Common myeloid progenitor, CD34-positive (primary cell): ENCODE data around the gene CHD6.

Source experiments
- CTCF ChIA-PET: fragments of 350-600 bp; sonication (Branson Sonifier 250); formaldehyde crosslinking; loops from one replicate; lab custom pipeline; 2021; ENCODE audit warnings: antibody characterized with exemption; lab: Charles Lee
- POLR2A ChIA-PET: fragments of 350-600 bp; sonication (Branson Sonifier 250); formaldehyde crosslinking; loops from one replicate; lab custom pipeline; 2021; ENCODE audit warnings: antibody characterized with exemption; lab: Charles Lee
- DNase-seq, 3 donors: peaks; one replicate each; pipeline versions ENCODE4 v3.0.0 to v3.0.0-alpha.2; 2013
- H3K27ac ChIP-seq, 2 experiments: 1 replicate in 1 of 2; 2 replicates in 1 of 2; pipeline ENCODE4 v1.7.0; 2013; ENCODE audit warnings: inconsistent platforms in 2 of 2, low read length in 2 of 2, mild to moderate bottlenecking in 2 of 2, low read depth in 1 of 2, moderate library complexity in 1 of 2; ENCODE audit not compliant: severe bottlenecking in 2 of 2, insufficient read depth in 1 of 2, poor library complexity in 1 of 2
- H3K27me3 ChIP-seq, 5 experiments: replicated peaks in 2 of 5; 1 replicate in 3 of 5; 2 replicates in 2 of 5; pipeline versions ENCODE4 v1.6.1 to v1.7.0; 2013; ENCODE audit warnings: low read length in 4 of 5, mild to moderate bottlenecking in 2 of 5, moderate library complexity in 2 of 5, inconsistent platforms in 1 of 5; ENCODE audit not compliant: insufficient read depth in 5 of 5, control insufficient read depth in 4 of 5
- H3K36me3 ChIP-seq, 4 experiments: 1 replicate in 2 of 4; 2 replicates in 2 of 4; pipeline versions ENCODE4 v1.6.1 to v1.7.0; 2013; ENCODE audit warnings: low read length in 3 of 4, control low read depth in 1 of 4, mild to moderate bottlenecking in 1 of 4; ENCODE audit not compliant: control insufficient read depth in 4 of 4, insufficient read depth in 4 of 4
- H3K4me1 ChIP-seq, 4 experiments: 1 replicate in 3 of 4; 2 replicates in 1 of 4; pipeline versions ENCODE4 v1.6.1 to v1.7.1; 2013; ENCODE audit warnings: low read length in 3 of 4, mild to moderate bottlenecking in 3 of 4, control low read depth in 1 of 4, inconsistent platforms in 1 of 4, moderate library complexity in 1 of 4; ENCODE audit not compliant: control insufficient read depth in 4 of 4, insufficient read depth in 4 of 4; ENCODE audit errors: control extremely low read depth in 1 of 4
- H3K4me3 ChIP-seq, 7 experiments: 1 replicate in 4 of 7; 2 replicates in 3 of 7; pipeline versions ENCODE4 v1.5.1 to v1.7.0; 2013; ENCODE audit warnings: mild to moderate bottlenecking in 7 of 7, low read length in 6 of 7, moderate library complexity in 6 of 7, inconsistent platforms in 2 of 7, low read depth in 2 of 7, control low read depth in 1 of 7; ENCODE audit not compliant: insufficient read depth in 4 of 7, control insufficient read depth in 1 of 7; ENCODE audit errors: extremely low read depth in 1 of 7
- H3K9me3 ChIP-seq, 5 experiments: 1 replicate in 4 of 5; 2 replicates in 1 of 5; pipeline versions ENCODE4 v1.6.1 to v1.7.1; 2013; ENCODE audit warnings: low read length in 4 of 5, mild to moderate bottlenecking in 2 of 5, inconsistent platforms in 1 of 5, low read depth in 1 of 5, moderate library complexity in 1 of 5; ENCODE audit not compliant: control insufficient read depth in 4 of 5, insufficient read depth in 2 of 5; ENCODE audit errors: control extremely low read depth in 1 of 5
- WGBS: methylation state at CpG from one replicate; pipeline ENCODE4 v1.1.5; 2013; ENCODE audit not compliant: insufficient coverage; 5-methylcytosine and 5-hydroxymethylcytosine counted together

Gene CHD6

GRCh38 chr20:41654292-41654691 is 36.1 kb upstream of the CHD6 start:
- no peak overlapping the region for H3K4me3 ChIP-seq
- peaks cover 0 to 2% (median 0%) of the 10 kb centered on the region in 5 experiments for H3K27me3 ChIP-seq
- DNase-seq = no peak
- H3K27ac ChIP-seq = no peak overlapping the region
- CTCF ChIA-PET = no interaction called here
- H3K9me3 ChIP-seq = no peaks in the 10 kb centered on the region
- 93% methylated on average over 3 of the region's 3 CpGs for whole genome bisulfite sequencing
- H3K4me1 ChIP-seq = peaks cover 0 to 6% (median 4%) of the 10 kb centered on the region in 4 experiments
- H3K36me3 ChIP-seq = no peaks in the 10 kb centered on the region
- POLR2A ChIA-PET = no interaction called here

- Histone ChIP-seq H3K27me3 (peaks cover 0 to 5% (median 0%) of the 10 kb centered on the region in 5 experiments), H3K9me3 (no peaks in the 10 kb centered on the region), H3K4me1 (no peaks in the 10 kb centered on the region), H3K36me3 (no peaks in the 10 kb centered on the region), H3K27ac (no peak overlapping the region), H3K4me3 (no peak overlapping the region)
- WGBS = 91% methylated on average over 1 of the region's 1 CpG
- CTCF ChIA-PET = no interaction called here
- POLR2A ChIA-PET = no interaction called here
- no peak for DNase-seq
These were observed 32.2 kb upstream of the CHD6 start for GRCh38 chr20:41650231-41650948.

- CTCF ChIA-PET = no interaction called here
- peaks cover 0 to 5% (median 0%) of the 10 kb centered on the region in 5 experiments for H3K27me3 ChIP-seq
These were observed 31.3 kb upstream of the CHD6 start for GRCh38 chr20:41649489-41649888.

GRCh38 chr20:41645372-41645771 is 27.2 kb upstream of the CHD6 start:
- CTCF ChIA-PET = no interaction called here
- Histone ChIP-seq H3K27ac (no peak overlapping the region), H3K4me1 (peaks cover 0 to 11% (median 7%) of the 10 kb centered on the region in 4 experiments), H3K9me3 (no peaks in the 10 kb centered on the region), H3K4me3 (no peak overlapping the region), H3K36me3 (no peaks in the 10 kb centered on the region), H3K27me3 (peaks cover 0 to 4% (median 0%) of the 10 kb centered on the region in 5 experiments)
- 93% methylated on average over 2 of the region's 3 CpGs for WGBS
- POLR2A ChIA-PET = no interaction called here
- DNase-seq = no peak

More at GRCh38 chr20:41649489-41649888, 31.3 kb upstream of the CHD6 start:
- no peak overlapping the region for H3K27ac ChIP-seq
- no peaks in the 10 kb centered on the region for H3K36me3 ChIP-seq
- no peak for DNase-seq
- WGBS = 93% methylated on average over 3 of the region's 3 CpGs
- no peaks in the 10 kb centered on the region for H3K9me3 ChIP-seq
- POLR2A ChIA-PET = no interaction called here
- no peaks in the 10 kb centered on the region for H3K4me1 ChIP-seq
- no peak overlapping the region for H3K4me3 ChIP-seq

GRCh38 chr20:41643504-41643938 is 25.3 kb upstream of the CHD6 start:
- Histone ChIP-seq H3K27me3 (peaks cover 0 to 10% (median 0%) of the 10 kb centered on the region in 5 experiments), H3K36me3 (no peaks in the 10 kb centered on the region), H3K4me3 (no peak overlapping the region), H3K27ac (no peak overlapping the region), H3K9me3 (no peaks in the 10 kb centered on the region), H3K4me1 (peaks cover 0 to 11% (median 7%) of the 10 kb centered on the region in 4 experiments)
- peak; percentile 47 to 83 (median 80) for DNase-seq
- ChIA-PET POLR2A (no interaction called here), CTCF (no interaction called here)
- 0% methylated on average over 2 of the region's 3 CpGs for WGBS

- no peak for DNase-seq
- WGBS = 84% methylated on average over 2 of the region's 2 CpGs
- no peak overlapping the region for H3K27ac ChIP-seq
- ChIA-PET CTCF (no interaction called here), POLR2A (no interaction called here)
- H3K4me1 ChIP-seq = peaks cover 0 to 11% (median 7%) of the 10 kb centered on the region in 4 experiments
- peaks cover 0 to 13% (median 0%) of the 10 kb centered on the region in 5 experiments for H3K27me3 ChIP-seq
- H3K36me3 ChIP-seq = no peaks in the 10 kb centered on the region
- no peak overlapping the region for H3K4me3 ChIP-seq
- peaks cover 0 to 2% (median 0%) of the 10 kb centered on the region in 5 experiments for H3K9me3 ChIP-seq
These were observed 21.5 kb upstream of the CHD6 start for GRCh38 chr20:41639630-41640029.

GRCh38 chr20:41638456-41638855 is 20.3 kb upstream of the CHD6 start:
- DNase-seq = no peak
- CTCF ChIA-PET = no interaction called here
- peaks cover 0 to 13% (median 0%) of the 10 kb centered on the region in 5 experiments for H3K27me3 ChIP-seq

More at GRCh38 chr20:41638456-41638855, 20.3 kb upstream of the CHD6 start:
- H3K36me3 ChIP-seq = no peaks in the 10 kb centered on the region
- peaks cover 0 to 2% (median 0%) of the 10 kb centered on the region in 5 experiments for H3K9me3 ChIP-seq
- no peak overlapping the region for H3K27ac ChIP-seq
- H3K4me3 ChIP-seq = no peak overlapping the region
- POLR2A ChIA-PET = no interaction called here
- H3K4me1 ChIP-seq = peaks cover 0 to 6% (median 3%) of the 10 kb centered on the region in 4 experiments
- WGBS = no CpG with 5 or more reads among the region's 1 CpG
